HEK293T (cell line): ENCODE data around the gene FIGNL2.

Experiments used
- CTCF ChIA-PET: fragments of 350-600 bp; formaldehyde crosslinking; extraction: SDS; loops from one replicate; lab custom pipeline; 2021; ENCODE audit warnings: antibody characterized with exemption, inconsistent platforms; lab: Yijun Ruan, JAX
- POLR2A ChIA-PET: fragments of 350-600 bp; formaldehyde crosslinking; extraction: SDS; loops from one replicate; lab custom pipeline; 2020; ENCODE audit warnings: antibody characterized with exemption, inconsistent platforms; lab: Yijun Ruan, JAX
- DNase-seq: peaks from one replicate; pipeline ENCODE4 v3.0.0; 2012; ENCODE audit warnings: mixed read lengths; ENCODE audit errors: extremely low spot score
- ARNT ChIP-seq: fragments of 450-650 bp; IDR thresholded peaks from 2 replicates; pipeline ENCODE4 v1.6.1; 2017; ENCODE audit warnings: mild to moderate bottlenecking
- BHLHE40 ChIP-seq: fragments of 450-650 bp; IDR thresholded peaks from 2 replicates; pipeline ENCODE4 v1.6.1; 2016; ENCODE audit warnings: mild to moderate bottlenecking, moderate library complexity, borderline replicate concordance
- CTBP1 ChIP-seq: fragments of 450-650 bp; IDR thresholded peaks from 2 replicates; pipeline ENCODE4 v1.6.1; 2016; ENCODE audit warnings: borderline replicate concordance
- ELF4 ChIP-seq: fragments of 450-650 bp; IDR thresholded peaks from 2 replicates; pipeline ENCODE4 v1.6.1; 2017; ENCODE audit warnings: antibody characterized with exemption
- FOXA1 ChIP-seq: fragments of 450-650 bp; IDR thresholded peaks from 2 replicates; pipeline ENCODE4 v1.6.1; 2016; ENCODE audit warnings: mild to moderate bottlenecking
- FOXK2 ChIP-seq: fragments of 450-650 bp; IDR thresholded peaks from 2 replicates; pipeline ENCODE4 v1.6.1; 2016; ENCODE audit warnings: mild to moderate bottlenecking
- FOXM1 ChIP-seq: fragments of 450-650 bp; IDR thresholded peaks from 2 replicates; pipeline ENCODE4 v1.6.1; 2017; ENCODE audit warnings: mild to moderate bottlenecking, borderline replicate concordance
- HDGF ChIP-seq: fragments of 450-650 bp; IDR thresholded peaks from 2 replicates; pipeline ENCODE4 v1.6.1; 2017; ENCODE audit warnings: antibody characterized with exemption, borderline replicate concordance
- L3MBTL2 ChIP-seq: fragments of 450-650 bp; conservative IDR thresholded peaks from 2 replicates; pipeline ENCODE4 v1.6.1; 2016; ENCODE audit warnings: mild to moderate bottlenecking
- LEF1 ChIP-seq: fragments of 450-650 bp; IDR thresholded peaks from 2 replicates; pipeline ENCODE4 v1.6.1; 2017; ENCODE audit warnings: mild to moderate bottlenecking, borderline replicate concordance
- NFRKB ChIP-seq: fragments of 450-650 bp; IDR thresholded peaks from 2 replicates; pipeline ENCODE4 v1.6.1; 2016; ENCODE audit warnings: mild to moderate bottlenecking, moderate library complexity
- PKNOX1 ChIP-seq: fragments of 450-650 bp; IDR thresholded peaks from 2 replicates; pipeline ENCODE4 v1.6.1; 2016
- SP1 ChIP-seq: fragments of 450-650 bp; IDR thresholded peaks from 2 replicates; pipeline ENCODE4 v1.6.1; 2017
- SUZ12 ChIP-seq: fragments of 450-650 bp; IDR thresholded peaks from 2 replicates; pipeline ENCODE4 v1.6.1; 2016; ENCODE audit warnings: mild to moderate bottlenecking
- TARDBP ChIP-seq: fragments of 450-650 bp; IDR thresholded peaks from 2 replicates; pipeline ENCODE4 v1.6.1; 2016
- ZNF384 ChIP-seq: fragments of 450-650 bp; IDR thresholded peaks from 2 replicates; pipeline ENCODE4 v1.6.1; 2016

The FIGNL2 gene

GRCh38 chr12:51818566-51819300 lies 29.8 kb downstream of the FIGNL2 start:
- DNase-seq, result no peak
- TF ChIP-seq CTBP1 (no peak), ZNF384 (no peak), FOXK2 (no peak), FOXA1 (no peak), ARNT (no peak), BHLHE40 (no peak), SP1 (no peak), SUZ12 (no peak), PKNOX1 (no peak), L3MBTL2 (no peak), TARDBP (no peak), NFRKB (no peak), HDGF (no peak)
- POLR2A ChIA-PET, result interaction anchor here (0.6 kb wide), 1 partner anchor 48 kb away, joined by 3 read pairs; no protein-coding TSS in a partner anchor
- CTCF ChIA-PET, result no interaction called here

- ChIA-PET POLR2A (no interaction called here), CTCF (no interaction called here)
- no peak for TF ChIP-seq FOXM1
- no peak for TF ChIP-seq FOXA1
- no peak for TF ChIP-seq BHLHE40
- TF ChIP-seq NFRKB, result no peak
- no peak for TF ChIP-seq HDGF
- no peak for TF ChIP-seq LEF1
- TF ChIP-seq SUZ12, result no peak
- no peak for TF ChIP-seq PKNOX1
- TF ChIP-seq ELF4, result no peak
- no peak for TF ChIP-seq ARNT
- TF ChIP-seq TARDBP, result no peak
- TF ChIP-seq ZNF384, result no peak
- TF ChIP-seq FOXK2, result no peak
- TF ChIP-seq SP1, result no peak
- TF ChIP-seq L3MBTL2, result no peak
- TF ChIP-seq CTBP1, result no peak
- no peak for DNase-seq
Measured at GRCh38 chr12:51818086-51818485, 30.4 kb downstream of the FIGNL2 start.

GRCh38 chr12:51817027-51817953 lies 31.2 kb downstream of the FIGNL2 start:
- DNase-seq, result no peak
- no peak for TF ChIP-seq ZNF384
- ChIA-PET CTCF (no interaction called here), POLR2A (interaction anchor here (1.3 kb wide), 1 partner anchor 11 kb away, joined by 3 read pairs; no protein-coding TSS in a partner anchor)

GRCh38 chr12:51815571-51815970 lies 32.9 kb downstream of the FIGNL2 start:
- ChIA-PET CTCF (interaction anchor here (0.5 kb wide), 1 partner anchor 273 kb away, joined by 3 read pairs; no protein-coding TSS in a partner anchor), POLR2A (no interaction called here)
- no peak for DNase-seq
- TF ChIP-seq ARNT (no peak), BHLHE40 (no peak), SUZ12 (no peak), CTBP1 (no peak), L3MBTL2 (no peak), LEF1 (no peak), SP1 (no peak), FOXA1 (no peak), FOXM1 (no peak), TARDBP (no peak), FOXK2 (no peak), HDGF (no peak), ZNF384 (no peak), PKNOX1 (no peak), NFRKB (no peak)

GRCh38 chr12:51814311-51815088 lies 34.0 kb downstream of the FIGNL2 start:
- peak; percentile 44 for DNase-seq
- CTCF ChIA-PET, result no interaction called here
- POLR2A ChIA-PET, result no interaction called here
- TF ChIP-seq ZNF384 (no peak), ELF4 (no peak), FOXA1 (no peak), CTBP1 (no peak), BHLHE40 (no peak), SUZ12 (no peak), FOXM1 (no peak), FOXK2 (no peak), LEF1 (no peak), NFRKB (no peak), TARDBP (no peak), PKNOX1 (no peak), L3MBTL2 (no peak), SP1 (no peak), HDGF (no peak)
